HG02884 (cell line): ENCODE measurements around the gene ALDH8A1.
"Not testable (repeated sequence)": the region's sequence is repeated elsewhere in the genome, so short reads cannot be mapped to it uniquely, and the experiment has no call there.

Experiments used
- ATAC-seq: cut with Tn5 transposase; IDR thresholded peaks from one replicate; pipeline ENCODE4 v1.9.1; 2021; ENCODE audit warnings: mild to moderate bottlenecking, moderate library complexity; ENCODE audit not compliant: unreplicated experiment

Gene ALDH8A1

GRCh38 chr6:134918418-134918961, 31.4 kb downstream of the ALDH8A1 start:
- no peak for ATAC-seq

GRCh38 chr6:134911547-134911946, 38.4 kb downstream of the ALDH8A1 start:
- no peak for ATAC-seq

GRCh38 chr6:134910593-134910935, 39.3 kb downstream of the ALDH8A1 start:
- ATAC-seq, result no peak

- no peak for ATAC-seq
Measured at GRCh38 chr6:134909701-134910592, 40.0 kb downstream of the ALDH8A1 start.

- no peak for ATAC-seq
Measured at GRCh38 chr6:134908906-134909516, 40.9 kb downstream of the ALDH8A1 start.

DNA sequence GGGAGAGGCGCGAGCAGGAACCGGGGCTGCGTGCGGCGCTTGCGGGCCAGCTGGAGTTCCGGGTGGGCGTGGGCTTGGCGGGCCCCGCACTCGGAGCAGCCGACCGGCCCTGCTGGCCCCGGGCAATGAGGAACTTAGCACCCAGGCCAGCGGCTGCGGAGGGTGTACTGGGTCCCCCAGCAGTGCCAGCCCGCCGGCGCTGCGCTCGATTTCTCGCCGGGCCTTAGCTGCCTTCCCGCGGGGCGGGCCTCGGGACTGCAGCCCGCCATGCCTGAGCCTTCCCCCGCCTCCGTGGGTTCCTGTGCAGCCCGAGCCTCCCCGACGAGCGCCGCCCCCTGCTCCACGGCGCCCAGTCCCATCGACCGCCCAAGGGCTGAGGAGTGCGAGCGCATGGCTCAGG, 45.2 kb downstream of the ALDH8A1 start:
- not testable (repeated sequence) for ATAC-seq

DNA sequence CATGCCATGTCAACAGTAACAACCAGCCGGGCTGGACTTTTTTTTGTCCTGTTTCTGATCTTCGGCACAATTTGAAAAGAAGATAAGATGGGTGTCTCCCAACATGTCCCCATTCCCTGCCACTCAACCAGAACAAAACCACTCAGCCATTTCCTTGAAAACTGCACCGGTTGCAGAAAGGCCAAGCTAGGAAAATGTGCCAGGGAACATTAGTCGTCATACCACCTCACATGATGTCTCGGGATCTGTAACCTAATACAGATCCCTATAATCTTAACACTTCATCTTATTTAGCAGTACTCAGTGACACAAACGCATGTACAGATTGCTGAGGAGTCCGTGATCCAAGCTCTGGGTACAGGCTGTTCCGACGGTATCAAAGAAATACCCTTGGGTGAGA, 46.5 kb downstream of the ALDH8A1 start:
- no peak for ATAC-seq

DNA sequence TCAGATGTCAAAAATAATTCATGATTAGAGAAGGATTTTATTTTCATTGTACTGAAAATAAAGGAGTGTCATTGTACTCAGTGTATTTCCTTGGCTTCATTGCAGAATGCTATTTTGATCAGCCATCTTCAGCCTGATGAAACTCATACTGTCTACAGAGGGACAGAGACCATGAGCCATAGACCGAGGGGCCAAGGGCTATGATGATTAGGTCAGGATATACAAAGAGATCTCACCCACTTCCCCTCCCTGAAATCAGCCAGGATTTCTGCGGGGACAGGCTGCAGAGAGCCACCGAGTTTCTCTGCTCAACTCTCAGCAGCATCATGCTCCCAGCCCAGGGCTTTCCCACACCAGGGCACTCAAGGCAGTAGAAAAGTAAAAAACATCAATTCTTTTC, 47.0 kb downstream of the ALDH8A1 start:
- ATAC-seq, result no peak

- ATAC-seq, result no peak
Measured at GRCh38 chr6:134902074-134902861, 47.6 kb downstream of the ALDH8A1 start.

DNA sequence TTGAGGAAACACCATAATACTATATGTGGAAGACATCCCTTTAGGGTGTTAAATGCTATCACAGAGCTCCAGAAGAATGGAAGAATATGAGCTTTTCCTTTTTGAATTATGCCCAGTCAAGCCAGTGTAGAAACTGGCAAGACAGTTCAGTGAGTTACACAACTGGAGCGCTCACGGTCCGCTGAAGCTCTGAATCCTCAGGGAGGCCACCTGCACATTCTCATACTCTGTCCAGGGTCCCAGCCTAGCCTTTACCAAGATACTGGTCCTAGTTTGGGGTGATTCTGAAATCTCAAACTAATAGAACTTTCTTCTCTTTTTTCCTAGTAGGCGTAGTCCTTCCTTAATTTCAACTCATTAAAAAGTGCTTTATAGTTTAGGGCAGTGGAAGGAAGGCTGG, 51.3 kb downstream of the ALDH8A1 start:
- no peak for ATAC-seq

GRCh38 chr6:134898166-134898565, 51.7 kb downstream of the ALDH8A1 start:
- ATAC-seq, result not testable (repeated sequence)

DNA sequence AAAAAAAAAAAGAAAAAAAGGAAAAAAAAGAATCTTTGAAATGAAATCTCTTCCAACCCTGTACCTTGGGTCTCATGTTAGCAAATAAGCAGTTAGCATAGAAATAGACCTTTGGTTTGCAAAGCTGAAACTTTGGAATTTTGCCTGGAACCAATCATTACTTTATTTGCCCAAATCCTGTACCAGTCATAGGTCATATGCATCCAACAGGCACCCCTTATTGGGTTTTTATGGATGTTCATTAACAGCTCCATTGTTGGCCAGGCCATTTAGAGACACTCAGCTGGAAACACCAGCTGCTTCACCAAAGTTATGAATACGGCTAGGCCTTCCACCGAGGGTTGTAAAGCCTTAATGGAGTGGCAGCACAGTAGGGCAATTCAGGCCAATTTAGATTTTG, 53.0 kb downstream of the ALDH8A1 start:
- ATAC-seq, result no peak

DNA sequence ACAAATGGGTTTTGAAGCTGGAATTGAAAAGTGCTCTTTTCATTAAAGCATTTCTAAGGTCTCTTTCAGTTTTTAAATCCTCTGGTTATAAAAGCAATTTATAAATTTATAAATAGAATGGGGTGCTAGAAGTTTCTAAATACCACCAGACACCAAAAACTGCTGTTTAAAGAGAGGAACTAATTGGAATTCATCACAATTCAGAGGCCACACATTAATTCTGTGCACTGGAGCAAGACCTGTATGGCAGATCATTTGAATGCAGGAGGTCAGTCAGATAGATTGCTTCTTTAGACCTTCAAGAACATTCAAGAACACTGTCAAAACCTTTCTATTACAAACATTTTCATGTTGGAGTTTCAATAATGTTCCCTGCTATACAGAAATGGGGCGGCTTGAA, 55.1 kb downstream of the ALDH8A1 start:
- no peak for ATAC-seq

DNA sequence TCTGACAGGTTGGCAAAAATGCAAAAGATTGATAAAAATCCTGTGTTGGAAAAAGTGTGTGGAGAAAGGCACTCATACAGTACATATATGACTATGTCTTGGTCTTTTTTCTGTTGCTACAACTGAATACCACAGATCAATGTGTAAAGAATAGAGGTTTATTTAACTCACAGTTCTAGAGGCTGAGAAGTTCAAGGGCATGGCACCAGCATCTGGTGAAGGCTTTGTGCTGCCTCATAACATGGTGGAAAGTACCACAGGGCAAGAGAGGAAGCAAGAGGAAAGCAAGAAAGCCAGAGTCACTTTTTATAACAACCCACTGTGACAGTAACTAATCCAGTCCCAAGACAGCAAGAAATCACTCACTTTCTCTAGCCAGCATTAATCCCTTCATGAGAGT, 57.5 kb downstream of the ALDH8A1 start:
- no peak for ATAC-seq

DNA sequence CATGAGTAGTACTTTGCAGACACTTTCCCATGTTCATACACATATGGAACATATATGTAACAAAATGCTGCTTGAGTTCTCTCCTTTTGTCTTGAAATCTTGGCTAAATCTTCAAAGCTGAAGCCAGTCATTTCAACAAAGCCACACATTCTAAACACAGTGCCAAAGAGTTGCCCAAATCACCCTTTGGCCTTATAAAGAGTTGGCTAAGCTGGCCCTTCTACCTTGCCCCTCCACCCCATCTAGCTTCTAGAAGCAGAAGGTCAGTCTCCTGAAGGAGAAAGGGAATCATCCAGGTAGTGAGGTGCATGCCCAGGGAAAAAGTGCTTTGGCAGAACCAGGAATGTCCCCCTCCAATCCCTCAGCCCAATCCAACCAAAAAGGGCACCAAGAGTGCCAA, 58.3 kb downstream of the ALDH8A1 start:
- no peak for ATAC-seq

DNA sequence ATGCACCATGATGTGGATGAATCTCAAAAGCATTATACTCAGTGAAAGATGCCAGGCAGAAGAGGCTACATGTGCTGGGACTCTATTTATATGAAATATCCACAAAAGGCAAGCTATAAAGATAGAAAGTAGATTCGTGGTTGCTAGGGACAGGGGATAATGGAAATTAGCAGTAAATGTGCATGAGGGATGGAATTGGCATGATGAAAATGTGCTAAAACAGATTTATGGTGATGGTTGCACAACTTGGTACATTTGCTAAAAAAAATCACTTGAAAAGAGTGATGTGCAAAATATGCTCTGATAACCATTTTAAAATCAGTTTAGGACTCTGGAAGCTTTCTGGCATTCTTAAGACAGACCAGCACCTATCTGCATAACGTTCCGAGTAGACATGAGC, 61.6 kb downstream of the ALDH8A1 start:
- ATAC-seq, result no peak

- ATAC-seq, result no peak
Measured at GRCh38 chr6:134884752-134885151, 65.1 kb downstream of the ALDH8A1 start.

DNA sequence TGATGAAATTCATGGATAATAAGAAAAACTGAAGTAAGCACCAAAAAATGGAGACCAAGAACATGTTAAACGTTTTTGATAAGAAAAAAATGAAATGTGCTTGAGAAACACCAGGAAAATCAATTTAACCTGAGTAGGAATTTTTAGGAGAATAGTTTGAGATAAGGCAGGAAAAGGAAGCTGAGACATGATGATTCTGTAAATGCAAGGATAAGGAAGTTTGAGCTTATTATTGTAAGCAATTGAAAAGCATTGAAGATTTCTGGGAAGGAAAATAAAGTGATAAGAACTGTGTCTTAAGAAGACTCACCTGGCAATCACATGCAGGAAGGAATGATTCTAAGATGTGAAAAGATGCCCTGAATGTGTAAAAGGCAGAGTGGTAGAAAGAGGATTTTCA, 66.6 kb downstream of the ALDH8A1 start:
- ATAC-seq, result no peak

GRCh38 chr6:134882426-134883038, 67.4 kb downstream of the ALDH8A1 start:
- ATAC-seq, result no peak

DNA sequence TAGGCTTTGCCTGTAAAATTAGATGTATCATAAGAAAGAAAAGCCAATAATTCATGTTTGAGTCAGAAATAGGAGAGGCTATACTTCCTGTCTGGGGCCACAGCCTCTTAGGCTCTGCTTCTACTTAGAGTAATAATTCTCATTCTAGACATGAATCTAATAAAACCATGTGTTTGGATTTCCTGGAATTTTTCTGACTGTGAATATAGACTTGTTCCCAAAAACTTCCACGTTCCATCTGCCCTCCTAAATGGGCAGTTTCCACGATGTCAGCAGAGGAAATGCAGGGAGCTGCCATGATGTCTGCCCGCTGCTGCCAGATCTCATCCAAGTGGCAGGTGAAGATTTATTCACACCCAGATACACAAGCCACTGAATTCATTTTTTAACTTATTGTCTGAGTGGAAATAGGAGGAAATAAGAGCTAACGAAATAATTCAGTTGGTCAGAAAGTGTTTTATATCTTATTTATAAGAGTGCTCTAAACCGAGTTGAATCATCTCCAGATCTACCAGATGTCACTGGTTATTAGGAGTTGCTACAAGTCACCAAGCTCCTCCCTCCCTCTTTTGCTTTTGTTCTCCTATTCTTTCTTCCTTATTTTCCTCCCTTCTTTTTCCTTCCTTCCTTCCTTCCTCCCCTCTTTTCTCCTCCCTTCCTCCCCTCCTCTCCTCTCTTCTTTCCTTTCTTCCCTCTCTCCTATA, 69.3 kb downstream of the ALDH8A1 start:
- no peak for ATAC-seq
